HepG2 (cell line): ENCODE results near the gene SPNS1. TPM values are rescaled to one million over a fixed set of nuclear protein-coding genes. Genes with fewer than 3 reads are reported as not detected.
A peak's percentile ranks its signal among the peaks of the same experiment; 100 is the strongest.

Source experiments
- AHDC1 ChIP-seq: sonication (generic); formaldehyde crosslinking; IDR thresholded peaks from 2 replicates; pipeline ENCODE4 v1.5.1; 2020; ENCODE audit warnings: mild to moderate bottlenecking, missing genetic modification reagents, borderline replicate concordance
- EED ChIP-seq: sonication (generic); formaldehyde crosslinking; IDR thresholded peaks from 2 replicates; pipeline ENCODE4 v1.5.0; 2020; ENCODE audit warnings: mild to moderate bottlenecking, missing genetic modification reagents
- ETS1 ChIP-seq: sonication (generic); formaldehyde crosslinking; IDR thresholded peaks from 2 replicates; pipeline ENCODE4 v1.4.0; 2020; ENCODE audit warnings: missing genetic modification reagents
- HMGXB4 ChIP-seq, 2 experiments: sonication (generic) in 1 of 2; formaldehyde crosslinking in 1 of 2; IDR thresholded peaks; 2 replicates each; pipeline versions ENCODE4 v1.4.0 to v1.6.1; 2018 to 2020; ENCODE audit warnings: missing genetic modification reagents in 2 of 2, borderline replicate concordance in 1 of 2, low read depth in 1 of 2, mild to moderate bottlenecking in 1 of 2, missing biosample characterization in 1 of 2
- HNRNPK ChIP-seq: fragments of 200-400 bp; formaldehyde crosslinking; IDR thresholded peaks from 2 replicates; pipeline ENCODE4 v1.6.1; 2018; ENCODE audit warnings: low read length, low read depth, moderate library complexity, mild to moderate bottlenecking; ENCODE audit not compliant: poor library complexity, severe bottlenecking
- KDM1A ChIP-seq: IDR thresholded peaks from 2 replicates; pipeline ENCODE4 v1.6.1; 2016; ENCODE audit warnings: missing compliant biosample characterization
- MXI1 ChIP-seq: IDR thresholded peaks from 3 replicates; pipeline ENCODE4 v1.6.1; 2012; ENCODE audit warnings: low read depth, low read length, inconsistent platforms, borderline replicate concordance
- ZNF329 ChIP-seq: sonication (generic); formaldehyde crosslinking; IDR thresholded peaks from 2 replicates; pipeline ENCODE4 v1.9.0; 2021; ENCODE audit warnings: low read depth, mild to moderate bottlenecking, missing genetic modification reagents
- ZNF512 ChIP-seq: sonication (generic); formaldehyde crosslinking; IDR thresholded peaks from 2 replicates; pipeline ENCODE4 v1.4.0; 2020; ENCODE audit warnings: mild to moderate bottlenecking, missing genetic modification reagents
- ZNF574 ChIP-seq: sonication (generic); formaldehyde crosslinking; IDR thresholded peaks from 2 replicates; pipeline ENCODE4 v1.4.0; 2020; ENCODE audit warnings: missing genetic modification reagents
- ZUFSP ChIP-seq: sonication (generic); formaldehyde crosslinking; IDR thresholded peaks from 2 replicates; pipeline ENCODE4 v1.9.0; 2021; ENCODE audit warnings: missing genetic modification reagents, mild to moderate bottlenecking, borderline replicate concordance
- polyA plus RNA-seq, 8 experiments: library from polyadenylated mRNA; depleted of rRNA in 3 of 8; stranded (reverse) in 7 of 8; unstranded in 1 of 8; fragments of >200 nt; fragmentation: Illumina TruSeq in 4 of 8; extraction: Trizol in 4 of 8; gene quantifications; 2 replicates each; pipeline versions ENCODE4 v1.2.1 to v1.2.3, GENCODE V29; 2011 to 2016; ENCODE audit warnings: low read depth in 4 of 8, missing spikeins in 1 of 8, mixed read lengths in 1 of 8; ENCODE audit not compliant: insufficient read depth in 1 of 8
- total RNA-seq, 5 experiments: library from RNA; depleted of rRNA; stranded (reverse); fragments of >200 nt; fragmentation: Illumina TruSeq; extraction: Trizol; gene quantifications; 2 replicates each; pipeline ENCODE4 v1.2.3, GENCODE V29; 2016; ENCODE audit warnings: low read depth in 1 of 5

Gene SPNS1
- total and polyA plus RNA-seq, 2 of the 13 experiments (the other 11 are each of a cell fraction or from before 2014, with no cell fraction given), result 25.6 to 38.8 TPM

- peak; percentile 38; the same call in 1 of the 2 replicates for TF ChIP-seq AHDC1
- TF ChIP-seq ZNF512 (CRISPR knock-in tag), result no peak
- no peak for TF ChIP-seq MXI1
- TF ChIP-seq EED (CRISPR knock-in tag), result peak; percentile 91; the same call in 1 of the 2 replicates
- peak; percentile 73; the same call in 1 of the 2 replicates for TF ChIP-seq ZNF329 (CRISPR knock-in tag)
- TF ChIP-seq HMGXB4 (CRISPR knock-in tag; IDR thresholded peaks at IDR 0.05; ENCODE audit: borderline replicate concordance in 1 of 2, low read depth in 1 of 2), result peak; percentile 74 to 86
- no peak for TF ChIP-seq ETS1
- TF ChIP-seq ZUFSP (CRISPR knock-in tag), result no peak
- no peak for TF ChIP-seq KDM1A (CRISPR knock-in tag)
- no peak for TF ChIP-seq HNRNPK
- TF ChIP-seq ZNF574 (CRISPR knock-in tag), result no peak; the same call in 1 of the 2 replicates
These were observed 49.0 kb upstream of the SPNS1 start (continued) for GRCh38 chr16:28925386-28926228.
